Calu3 (cell line): ENCODE measurements around the gene PRPF8. TPM values are rescaled to one million over a fixed set of nuclear protein-coding genes. Genes with fewer than 3 reads are reported as not detected.

Experiments used
- BruUV-seq: library from RNA; stranded (reverse); fragments of 400-500 nt; replicated peaks from 2 replicates; lab custom pipeline; 2021; lab: Mats Ljungman, UMichigan
- CTCF ChIA-PET: fragments of 300-600 bp; sonication (Branson Sonifier 250); formaldehyde crosslinking; loops from one replicate; lab custom pipeline; 2022; ENCODE audit warnings: antibody characterized with exemption; lab: Charles Lee
- DNase-seq: peaks from one replicate; pipeline ENCODE4 v3.0.0; 2022
- H3K27ac Mint-ChIP-seq: one replicate; pipeline ENCODE4 v1.8.0; 2022; ENCODE audit warnings: mixed read lengths; ENCODE audit not compliant: unreplicated experiment
- H3K27me3 Mint-ChIP-seq: one replicate; pipeline ENCODE4 v1.8.0; 2022; ENCODE audit warnings: mixed read lengths; ENCODE audit not compliant: unreplicated experiment
- H3K36me3 Mint-ChIP-seq: one replicate; pipeline ENCODE4 v1.8.0; 2022; ENCODE audit warnings: mild to moderate bottlenecking, moderate library complexity, mixed read lengths; ENCODE audit not compliant: insufficient read depth, unreplicated experiment
- H3K4me1 Mint-ChIP-seq: one replicate; pipeline ENCODE4 v1.8.0; 2022; ENCODE audit warnings: mild to moderate bottlenecking, low read depth, mixed read lengths; ENCODE audit not compliant: unreplicated experiment
- H3K4me3 Mint-ChIP-seq: one replicate; pipeline ENCODE4 v1.8.0; 2022; ENCODE audit warnings: mild to moderate bottlenecking, low read depth, moderate library complexity, mixed read lengths; ENCODE audit not compliant: unreplicated experiment
- H3K9me3 Mint-ChIP-seq: one replicate; pipeline ENCODE4 v1.8.0; 2022; ENCODE audit warnings: low read depth, mixed read lengths; ENCODE audit not compliant: unreplicated experiment
- CTCF ChIP-seq: fragments of 200-600 bp; IDR thresholded peaks from one replicate; pipeline ENCODE4 v1.8.0; 2022; ENCODE audit warnings: antibody characterized with exemption; ENCODE audit not compliant: unreplicated experiment
- intact Hi-C: fragments of 100-400 bp; cut with micrococcal nuclease; formaldehyde crosslinking; loops from one replicate; pipeline ENCODE4 v1.10.0; 2022; ENCODE audit not compliant: unreplicated experiment
- total RNA-seq: library from RNA; stranded (reverse); gene quantifications from 2 replicates; pipeline ENCODE4 v1.2.3, GENCODE V29; 2022

Gene PRPF8
- total RNA-seq, 1 experiment from 2014 or later, result 206 TPM

GRCh38 chr17:1727258-1727789, 42.7 kb upstream of the PRPF8 start:
- TF ChIP-seq CTCF, result no peak
- intact Hi-C loops, result no loop called here
- Mint-ChIP-seq H3K4me1 (no peaks in the 10 kb centered on the region), H3K27ac (no peak overlapping the region), H3K36me3 (peaks cover 19% of the 10 kb centered on the region), H3K4me3 (no peak overlapping the region), H3K9me3 (no peaks in the 10 kb centered on the region), H3K27me3 (no peaks in the 10 kb centered on the region)
- no TSS peak for BruUV-seq
- CTCF ChIA-PET, result no interaction called here
- DNase-seq, result no peak

GRCh38 chr17:1726626-1727257, 42.1 kb upstream of the PRPF8 start:
- Mint-ChIP-seq H3K36me3 (peaks cover 19% of the 10 kb centered on the region), H3K4me1 (no peaks in the 10 kb centered on the region), H3K27ac (no peak overlapping the region), H3K9me3 (no peaks in the 10 kb centered on the region), H3K27me3 (no peaks in the 10 kb centered on the region), H3K4me3 (no peak overlapping the region)
- CTCF ChIA-PET, result no interaction called here
- intact Hi-C loops, result no loop called here
- TF ChIP-seq CTCF, result no peak
- DNase-seq, result no peak
- BruUV-seq, result no TSS peak

GRCh38 chr17:1725642-1726511, 41.2 kb upstream of the PRPF8 start:
- H3K27me3 Mint-ChIP-seq, result no peaks in the 10 kb centered on the region
- H3K36me3 Mint-ChIP-seq, result peaks cover 19% of the 10 kb centered on the region
- BruUV-seq, result TSS peak; percentile 42
- H3K27ac Mint-ChIP-seq, result no peak overlapping the region
- no peak for TF ChIP-seq CTCF
- no peak for DNase-seq
- H3K9me3 Mint-ChIP-seq, result no peaks in the 10 kb centered on the region
- no peaks in the 10 kb centered on the region for H3K4me1 Mint-ChIP-seq
- CTCF ChIA-PET, result interaction anchor here (0.6 kb wide), 1 partner anchor 21 kb away, joined by 4 read pairs; no protein-coding TSS in a partner anchor
- intact Hi-C loops, result no loop called here
- H3K4me3 Mint-ChIP-seq, result peak overlapping the region; percentile 55

- no peak overlapping the region for H3K27ac Mint-ChIP-seq
- intact Hi-C loops, result no loop called here
- H3K27me3 Mint-ChIP-seq, result no peaks in the 10 kb centered on the region
- peak overlapping the region; percentile 55 for H3K4me3 Mint-ChIP-seq
- H3K4me1 Mint-ChIP-seq, result no peaks in the 10 kb centered on the region
- no peak for TF ChIP-seq CTCF
- DNase-seq, result peak; percentile 19
- BruUV-seq, result no TSS peak
- CTCF ChIA-PET, result no interaction called here
- H3K9me3 Mint-ChIP-seq, result no peaks in the 10 kb centered on the region
- peaks cover 19% of the 10 kb centered on the region for H3K36me3 Mint-ChIP-seq
These were observed 40.4 kb upstream of the PRPF8 start for GRCh38 chr17:1724869-1725641.
